GM21717 (cell line): ENCODE results near the gene FRAS1.
"Not testable (repeated sequence)": the region's sequence is repeated elsewhere in the genome, so short reads cannot be mapped to it uniquely, and the experiment has no call there.

ENCODE experiments used
- ATAC-seq: cut with Tn5 transposase; IDR thresholded peaks from one replicate; pipeline ENCODE4 v1.9.1; 2021; ENCODE audit warnings: mild to moderate bottlenecking, moderate library complexity; ENCODE audit not compliant: unreplicated experiment

The FRAS1 gene

DNA sequence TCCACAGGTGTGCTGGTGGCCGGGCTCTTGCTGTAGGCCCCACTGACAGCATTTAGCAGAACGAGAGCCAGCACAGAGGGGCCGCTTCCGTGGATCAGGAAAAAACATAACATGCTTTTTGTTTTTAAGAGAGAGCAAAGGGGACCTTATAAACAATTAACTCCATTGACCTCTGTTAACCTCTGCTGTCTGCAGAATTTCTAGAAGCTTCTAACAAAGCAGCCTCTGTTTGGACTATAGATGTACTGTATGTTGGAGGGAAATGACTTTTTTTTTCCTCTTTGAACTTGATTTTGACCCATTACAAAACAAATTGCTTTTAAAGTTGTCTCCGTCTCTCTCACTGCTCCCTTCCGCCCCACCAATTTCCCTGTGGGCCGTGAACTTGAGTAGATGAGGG is 210.7 kb downstream of the FRAS1 start:
- ATAC-seq: no peak

- ATAC-seq: no peak
These were observed 211.5 kb downstream of the FRAS1 start for GRCh38 chr4:78268597-78268996.

- ATAC-seq: not testable (repeated sequence)
These were observed 218.3 kb downstream of the FRAS1 start for GRCh38 chr4:78275450-78275849.

- no peak for ATAC-seq
These were observed 229.2 kb downstream of the FRAS1 start for GRCh38 chr4:78286281-78286680.

- ATAC-seq: no peak
These were observed 231.2 kb downstream of the FRAS1 start for GRCh38 chr4:78288327-78288726.

- ATAC-seq: no peak
These were observed 234.2 kb downstream of the FRAS1 start for GRCh38 chr4:78291277-78291676.

DNA sequence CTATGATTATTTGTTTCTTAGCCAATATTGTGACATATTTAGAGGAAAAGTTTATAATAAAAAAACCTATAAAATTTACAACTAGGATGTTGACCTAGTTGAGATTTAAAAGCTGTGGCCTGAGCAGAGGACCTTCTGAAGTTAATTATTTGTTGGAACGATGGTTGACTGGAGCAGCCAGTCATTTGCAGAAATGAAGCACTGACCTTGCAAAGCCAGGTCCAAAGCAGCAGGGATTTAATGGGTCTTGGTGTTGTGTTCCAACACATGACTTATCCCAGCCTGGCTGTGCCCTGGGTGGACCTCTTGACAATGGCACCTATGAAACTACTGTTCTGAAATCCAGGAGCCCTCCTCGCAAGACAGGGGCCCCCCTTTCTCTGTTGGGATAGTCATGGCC is 235.2 kb downstream of the FRAS1 start:
- no peak for ATAC-seq

DNA sequence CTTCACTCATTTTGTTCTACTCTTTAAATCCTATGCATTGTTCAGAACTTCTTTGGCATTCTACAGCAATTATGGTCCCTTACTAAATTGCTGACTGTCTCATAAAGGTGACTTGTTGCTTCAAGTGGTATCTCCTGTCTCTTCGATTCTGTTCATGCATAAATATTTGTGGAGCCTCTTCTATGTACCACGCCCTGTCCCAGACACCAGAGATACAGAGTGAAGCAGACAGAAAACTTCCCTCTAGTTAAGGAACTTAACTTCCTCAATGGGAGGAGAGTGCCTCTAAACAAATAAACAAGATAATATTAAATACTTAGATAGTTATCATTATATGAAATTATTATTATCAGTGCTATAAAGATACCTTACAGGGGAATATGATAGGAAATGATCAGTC is 235.7 kb downstream of the FRAS1 start:
- ATAC-seq: no peak

GRCh38 chr4:78293348-78293747 is 236.2 kb downstream of the FRAS1 start:
- ATAC-seq: no peak

DNA sequence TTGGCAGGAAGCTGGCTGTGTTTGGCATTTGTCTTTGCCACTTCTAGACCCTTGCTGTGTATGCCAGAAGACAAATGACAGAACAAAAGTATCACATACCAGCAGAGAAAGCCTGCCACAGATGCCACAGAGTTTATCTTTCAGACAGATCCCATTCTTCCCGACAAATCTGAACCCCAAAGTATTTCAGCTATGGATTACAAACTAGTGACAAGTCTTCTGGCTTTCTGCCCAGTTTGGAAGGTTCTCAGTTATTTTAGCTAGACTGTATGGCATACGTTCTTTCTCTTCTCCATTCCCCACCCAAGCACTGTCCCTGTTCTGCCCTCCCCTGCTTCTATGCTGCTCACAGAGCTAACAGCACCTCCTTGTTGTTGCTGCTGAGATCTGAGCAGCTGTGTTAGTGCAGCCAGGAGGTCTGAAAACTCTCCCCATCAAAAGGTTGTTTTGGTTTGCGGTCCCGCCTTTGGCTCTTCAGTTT is 236.7 kb downstream of the FRAS1 start:
- no peak for ATAC-seq

DNA sequence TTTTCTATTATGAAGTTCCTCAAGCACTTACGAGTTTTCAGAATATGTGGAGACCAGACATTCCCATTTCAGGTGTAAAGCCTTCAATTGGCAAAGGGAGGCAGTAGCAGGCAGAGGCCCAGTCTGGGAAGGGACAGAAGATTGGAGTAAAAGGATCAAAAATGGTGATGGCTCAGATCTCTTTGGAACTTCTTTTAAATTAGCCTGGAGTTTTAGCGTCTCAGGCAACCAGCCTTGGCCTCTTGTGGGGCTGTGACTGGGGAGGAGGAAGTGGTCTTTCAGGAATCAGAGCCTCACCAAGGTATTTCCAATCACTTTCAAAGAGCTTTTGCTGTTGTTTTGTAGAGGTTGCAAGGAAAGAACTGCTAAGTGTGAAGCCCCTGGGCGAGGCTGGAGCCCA is 239.1 kb downstream of the FRAS1 start:
- no peak for ATAC-seq

- ATAC-seq: no peak
These were observed 240.1 kb downstream of the FRAS1 start for GRCh38 chr4:78297116-78297800.

GRCh38 chr4:78298618-78299017 is 241.5 kb downstream of the FRAS1 start:
- ATAC-seq: no peak

GRCh38 chr4:78299565-78299972 is 242.4 kb downstream of the FRAS1 start:
- no peak for ATAC-seq

- not testable (repeated sequence) for ATAC-seq
These were observed 250.1 kb downstream of the FRAS1 start for GRCh38 chr4:78307263-78307662.

DNA sequence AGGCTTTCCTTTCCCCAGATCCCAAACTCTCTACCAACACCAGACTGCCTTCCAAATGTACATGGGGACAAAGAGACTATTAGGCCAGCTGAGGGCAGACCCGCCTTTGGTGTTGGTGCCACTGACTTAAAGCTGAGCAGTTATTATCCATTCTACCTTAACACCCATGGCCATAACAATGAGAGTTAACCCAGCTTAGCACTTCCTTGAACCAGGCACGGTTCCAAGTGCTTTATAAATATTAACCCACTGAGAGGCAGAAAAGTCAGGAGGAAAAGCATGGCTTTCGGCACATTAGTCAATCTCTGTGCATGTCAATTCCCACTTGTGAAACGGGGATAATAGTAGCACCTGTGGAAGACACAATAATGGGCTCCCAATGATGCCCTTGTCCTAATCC is 251.4 kb downstream of the FRAS1 start:
- ATAC-seq: no peak

DNA sequence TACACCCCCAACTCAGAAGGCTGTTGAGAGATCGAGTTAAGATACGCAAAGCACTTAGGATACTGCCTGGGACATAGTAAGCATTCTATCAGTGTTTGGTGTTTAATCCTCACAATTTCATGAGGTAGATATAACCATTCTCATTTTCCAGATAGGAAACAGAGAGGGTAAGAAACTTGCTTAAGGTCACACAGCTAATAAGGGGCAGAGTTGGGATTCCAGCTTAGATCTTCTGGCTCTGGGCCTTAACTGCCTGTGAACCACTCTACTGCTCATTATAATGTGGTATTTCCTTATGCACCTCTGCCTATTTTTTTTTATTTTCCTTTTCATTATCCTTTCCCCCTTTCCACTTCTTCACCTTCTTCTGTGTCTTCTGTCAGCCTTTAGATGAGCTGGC is 252.2 kb downstream of the FRAS1 start:
- ATAC-seq: no peak

- no peak for ATAC-seq
These were observed 253.1 kb downstream of the FRAS1 start for GRCh38 chr4:78310007-78310739.

- ATAC-seq: no peak
These were observed 253.6 kb downstream of the FRAS1 start for GRCh38 chr4:78310740-78311115.

DNA sequence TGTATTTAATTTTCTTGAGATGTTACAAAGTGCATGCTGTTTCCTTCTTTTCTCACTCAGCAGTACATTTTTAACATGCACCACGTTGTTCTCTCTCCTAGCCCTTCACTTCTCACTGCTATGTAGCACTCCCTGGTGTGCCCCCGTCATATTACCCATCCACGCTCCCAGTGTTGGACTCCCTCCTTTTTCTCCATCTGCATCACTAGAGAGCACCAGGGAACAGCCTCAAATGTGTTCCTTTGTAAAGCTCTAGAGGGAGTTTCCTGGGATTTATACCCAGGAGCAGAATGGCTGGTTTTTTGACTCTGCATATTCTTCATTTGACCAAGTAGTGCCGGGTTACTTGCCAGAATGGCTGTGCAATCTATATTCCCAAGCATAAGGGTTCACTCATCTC is 254.2 kb downstream of the FRAS1 start:
- no peak for ATAC-seq

GRCh38 chr4:78312989-78313753 is 256.0 kb downstream of the FRAS1 start:
- peak; percentile 58 for ATAC-seq

GRCh38 chr4:78313754-78314120 is 256.6 kb downstream of the FRAS1 start:
- peak; percentile 58 for ATAC-seq
